Sigmoid colon (tissue), 4 donors: ENCODE results near the gene MBD3L3.

Source experiments
- CTCF ChIP-seq, 4 experiments: fragments of 450-650 bp in 3 of 4; fragments of 200-600 bp in 1 of 4; IDR thresholded peaks; one replicate each; pipeline ENCODE4 v1.5.1; 2016 to 2019; ENCODE audit warnings: antibody characterized with exemption in 4 of 4, mild to moderate bottlenecking in 3 of 4, moderate library complexity in 2 of 4
- EP300 ChIP-seq, 4 donors: sonication (generic); formaldehyde crosslinking; IDR thresholded peaks; one replicate each; pipeline ENCODE4 v1.6.1; 2017; ENCODE audit warnings: antibody characterized with exemption in 4 of 4
- POLR2A ChIP-seq, 2 donors: fragments of 450-650 bp; IDR thresholded peaks; one replicate each; pipeline ENCODE4 v1.6.1; 2016; ENCODE audit warnings: antibody characterized with exemption in 2 of 2, mild to moderate bottlenecking in 2 of 2, moderate library complexity in 2 of 2
- POLR2AphosphoS5 ChIP-seq, 4 donors: sonication (generic); formaldehyde crosslinking; IDR thresholded peaks; one replicate each; pipeline ENCODE4 v1.6.1; 2017; ENCODE audit warnings: antibody characterized with exemption in 4 of 4

- TF ChIP-seq CTCF (IDR thresholded peaks at IDR 0.05) (no peak), POLR2AphosphoS5 (IDR thresholded peaks at IDR 0.05) (no peak), EP300 (IDR thresholded peaks at IDR 0.05) (no peak), POLR2A (IDR thresholded peaks at IDR 0.05) (no peak)
Observed at GRCh38 chr19:7074705-7075282, 16.3 kb upstream of the MBD3L3 start.
